Esophagus muscularis mucosa (tissue), 4 donors: Measurements from ENCODE around the gene SLC25A33. TPM values are rescaled to one million over a fixed set of nuclear protein-coding genes. Genes with fewer than 3 reads are reported as not detected.

Source experiments
- DNase-seq: peaks from one replicate; pipeline ENCODE4 v3.0.0-alpha.2; 2017; ENCODE audit errors: extremely low spot score
- H3K27ac ChIP-seq, 4 donors: fragments of 200-600 bp; sonication (generic); replicated peaks in 1 of 4; 1 replicate in 3 of 4; 2 replicates in 1 of 4; pipeline ENCODE4 v1.5.1; 2016 to 2019; ENCODE audit warnings: mild to moderate bottlenecking in 1 of 4
- H3K27me3 ChIP-seq, 4 donors: fragments of 200-600 bp; sonication (generic); one replicate each; pipeline versions ENCODE4 v1.5.1 to v1.6.0; 2016 to 2019
- H3K36me3 ChIP-seq, 4 donors: fragments of 200-600 bp; sonication (generic); one replicate each; pipeline ENCODE4 v1.5.1; 2016 to 2019
- H3K4me1 ChIP-seq, 4 donors: fragments of 200-600 bp; sonication (generic); one replicate each; pipeline ENCODE4 v1.5.1; 2016 to 2019
- H3K4me3 ChIP-seq, 4 donors: fragments of 200-600 bp; sonication (generic); 1 replicate in 2 of 4; 2 replicates in 2 of 4; pipeline ENCODE4 v1.5.1; 2016 to 2019; ENCODE audit warnings: mild to moderate bottlenecking in 4 of 4, moderate library complexity in 1 of 4
- H3K9me3 ChIP-seq, 4 donors: fragments of 200-600 bp; sonication (generic); 1 replicate in 3 of 4; 2 replicates in 1 of 4; pipeline ENCODE4 v1.5.1; 2016 to 2019
- EP300 ChIP-seq: sonication (generic); formaldehyde crosslinking; IDR thresholded peaks from one replicate; pipeline ENCODE4 v1.6.1; 2017; ENCODE audit warnings: antibody characterized with exemption
- POLR2A ChIP-seq: fragments of 450-650 bp; IDR thresholded peaks from one replicate; pipeline ENCODE4 v1.6.1; 2017; ENCODE audit warnings: antibody characterized with exemption, moderate library complexity, mild to moderate bottlenecking, low read depth
- POLR2AphosphoS5 ChIP-seq, 2 donors: sonication (generic); formaldehyde crosslinking; IDR thresholded peaks; one replicate each; pipeline ENCODE4 v1.6.1; 2017; ENCODE audit warnings: antibody characterized with exemption in 2 of 2
- WGBS: methylation state at CpG from one replicate; pipeline ENCODE4 v1.1.5; 2018; 5-methylcytosine and 5-hydroxymethylcytosine counted together
- intact Hi-C: fragments of 100-400 bp; cut with DNase I; formaldehyde crosslinking; loops from one replicate; pipeline ENCODE4 v1.15.1; 2023
- total RNA-seq, 4 donors: library from RNA; depleted of rRNA; stranded (reverse); fragments of >200 nt; gene quantifications; one replicate each; pipeline versions ENCODE4 v1.1.0 to v1.2.1, GENCODE V29; 2016
- TF ChIP-seq, protein P1 (sequence below), 3 experiments: fragments of 200-600 bp in 2 of 3; fragments of 450-650 bp in 1 of 3; sonication (generic) in 2 of 3; IDR thresholded peaks; one replicate each; pipeline ENCODE4 v1.5.1; 2017 to 2019; ENCODE audit warnings: antibody characterized with exemption in 3 of 3, mild to moderate bottlenecking in 2 of 3, moderate library complexity in 1 of 3

SLC25A33 gene
- total RNA-seq, 4 donors from 2014 or later, result 5.1 to 15.6 (median 8.9) TPM

DNA sequence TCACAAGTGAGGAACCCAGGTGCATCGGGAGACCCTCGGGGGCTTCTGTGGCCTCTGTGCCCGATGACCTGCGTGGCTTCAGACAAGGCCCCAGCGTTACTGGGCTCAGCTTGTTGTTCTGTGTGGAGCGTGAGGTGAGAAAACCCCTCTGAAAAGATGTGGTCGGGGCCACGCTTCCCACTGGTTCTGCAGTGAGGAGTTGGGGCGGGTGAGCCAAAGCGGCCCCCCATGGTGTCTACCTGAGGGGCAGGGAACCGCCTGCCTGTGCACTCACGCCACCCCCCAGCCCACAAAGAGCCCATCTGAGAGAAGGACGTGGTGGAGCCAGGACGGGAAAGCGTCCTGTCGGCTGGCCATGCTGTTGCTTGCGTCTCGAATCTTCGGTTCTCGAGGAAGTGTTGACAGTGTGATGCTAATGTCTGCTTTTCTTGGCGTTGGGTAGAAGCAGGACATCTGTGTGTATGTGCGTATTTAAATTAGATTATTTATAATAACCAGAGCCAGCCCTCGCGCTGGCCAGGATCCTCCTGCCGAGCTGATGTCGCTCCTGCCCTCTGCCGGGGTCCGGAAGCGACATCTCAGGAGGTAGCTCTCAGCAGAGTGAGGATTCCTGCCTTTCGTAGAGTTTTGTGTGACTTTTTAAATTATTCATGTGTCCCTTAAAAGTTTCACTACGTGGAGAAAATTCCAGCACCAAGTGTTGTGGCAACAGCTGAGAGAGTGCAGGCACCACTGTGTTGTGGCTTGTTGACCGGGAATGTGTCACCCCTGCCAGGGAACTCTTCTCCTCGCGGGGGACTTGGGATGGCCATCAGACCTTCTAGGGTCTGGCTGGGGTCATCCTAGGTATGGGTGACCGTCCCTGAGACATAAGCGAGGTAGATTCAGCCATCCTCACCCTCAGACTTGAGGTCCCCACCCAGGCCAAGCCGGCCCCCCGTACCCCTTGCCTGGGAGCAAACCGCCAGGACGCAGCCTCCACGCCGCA, 64.8 kb downstream of the SLC25A33 start:
- TF ChIP-seq, protein P1, sequence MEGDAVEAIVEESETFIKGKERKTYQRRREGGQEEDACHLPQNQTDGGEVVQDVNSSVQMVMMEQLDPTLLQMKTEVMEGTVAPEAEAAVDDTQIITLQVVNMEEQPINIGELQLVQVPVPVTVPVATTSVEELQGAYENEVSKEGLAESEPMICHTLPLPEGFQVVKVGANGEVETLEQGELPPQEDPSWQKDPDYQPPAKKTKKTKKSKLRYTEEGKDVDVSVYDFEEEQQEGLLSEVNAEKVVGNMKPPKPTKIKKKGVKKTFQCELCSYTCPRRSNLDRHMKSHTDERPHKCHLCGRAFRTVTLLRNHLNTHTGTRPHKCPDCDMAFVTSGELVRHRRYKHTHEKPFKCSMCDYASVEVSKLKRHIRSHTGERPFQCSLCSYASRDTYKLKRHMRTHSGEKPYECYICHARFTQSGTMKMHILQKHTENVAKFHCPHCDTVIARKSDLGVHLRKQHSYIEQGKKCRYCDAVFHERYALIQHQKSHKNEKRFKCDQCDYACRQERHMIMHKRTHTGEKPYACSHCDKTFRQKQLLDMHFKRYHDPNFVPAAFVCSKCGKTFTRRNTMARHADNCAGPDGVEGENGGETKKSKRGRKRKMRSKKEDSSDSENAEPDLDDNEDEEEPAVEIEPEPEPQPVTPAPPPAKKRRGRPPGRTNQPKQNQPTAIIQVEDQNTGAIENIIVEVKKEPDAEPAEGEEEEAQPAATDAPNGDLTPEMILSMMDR (IDR thresholded peaks at IDR 0.05), result no peak
- TF ChIP-seq POLR2A (no peak), POLR2AphosphoS5 (IDR thresholded peaks at IDR 0.05) (no peak), EP300 (no peak)
- Histone ChIP-seq H3K36me3 (peaks cover 15 to 93% (median 77%) of the 10 kb centered on the region in 4 donors), H3K4me3 (no peak overlapping the region), H3K4me1 (no peaks in the 10 kb centered on the region), H3K27me3 (no peaks in the 10 kb centered on the region), H3K9me3 (no peaks in the 10 kb centered on the region), H3K27ac (no peak overlapping the region)
- no peak for DNase-seq
- intact Hi-C loops, result no loop called here
- WGBS, result 93% methylated on average over 27 of the region's 42 CpGs

DNA sequence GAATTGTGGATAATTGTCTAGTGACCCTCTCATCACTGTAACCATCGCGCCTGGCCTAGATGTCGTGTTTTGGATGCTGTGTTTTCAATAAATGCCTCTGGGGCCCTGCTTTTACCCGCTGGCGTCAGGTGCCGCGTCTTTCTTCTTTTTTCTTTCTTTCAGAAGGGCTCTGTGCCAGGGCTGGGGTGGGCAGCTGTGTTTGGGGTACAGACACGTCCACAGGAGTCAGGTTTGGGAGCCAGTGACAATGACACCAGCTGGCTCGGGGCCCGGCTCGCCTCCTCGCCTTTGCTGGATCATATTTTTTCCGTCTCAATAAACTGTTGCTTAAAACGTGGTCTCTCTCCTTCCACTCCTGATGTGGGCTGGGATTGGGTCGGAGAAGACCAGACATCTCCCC, 65.6 kb downstream of the SLC25A33 start:
- no peak for TF ChIP-seq POLR2A
- no peak for TF ChIP-seq EP300
- TF ChIP-seq, protein P1 (IDR thresholded peaks at IDR 0.05), result no peak
- TF ChIP-seq POLR2AphosphoS5 (IDR thresholded peaks at IDR 0.05), result no peak
- Histone ChIP-seq H3K27me3 (no peaks in the 10 kb centered on the region), H3K9me3 (no peaks in the 10 kb centered on the region), H3K27ac (no peak overlapping the region), H3K4me1 (no peaks in the 10 kb centered on the region), H3K4me3 (no peak overlapping the region), H3K36me3 (peaks cover 15 to 93% (median 77%) of the 10 kb centered on the region in 4 donors)
- 87% methylated on average over 15 of the region's 15 CpGs for WGBS
- no peak for DNase-seq
- intact Hi-C loops, result no loop called here

DNA sequence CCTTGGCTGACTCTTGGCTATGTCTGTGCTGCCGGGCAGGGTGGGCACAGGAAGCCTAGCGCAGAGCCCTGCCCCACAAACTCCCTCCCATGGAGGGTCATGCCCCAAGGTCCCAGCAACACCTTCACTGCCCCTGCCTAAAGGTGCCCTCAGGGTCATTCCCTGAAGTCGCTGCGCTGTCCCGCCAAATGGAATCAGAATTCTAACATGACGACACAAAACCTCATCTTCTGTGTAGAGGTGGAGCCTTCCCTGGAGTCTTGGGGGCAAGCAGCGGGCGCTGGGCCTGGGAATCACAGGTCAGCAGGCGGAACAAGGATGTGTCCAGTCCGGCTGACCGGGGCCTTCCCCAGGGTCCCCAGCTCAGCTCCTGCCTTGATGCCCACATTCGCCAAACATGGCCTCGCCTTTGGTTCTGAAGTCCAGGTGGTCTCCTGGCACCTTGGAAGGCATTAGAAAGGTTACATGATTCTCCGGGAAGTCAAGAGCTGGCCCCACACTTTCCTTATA, 66.7 kb downstream of the SLC25A33 start:
- peaks cover 18 to 93% (median 77%) of the 10 kb centered on the region in 4 donors for H3K36me3 ChIP-seq
- no peaks in the 10 kb centered on the region for H3K27me3 ChIP-seq
- H3K27ac ChIP-seq, result no peak overlapping the region
- no peak overlapping the region for H3K4me3 ChIP-seq
- intact Hi-C loops, result no loop called here
- no peaks in the 10 kb centered on the region for H3K9me3 ChIP-seq
- 100% methylated on average over 6 of the region's 14 CpGs for WGBS
- no peaks in the 10 kb centered on the region for H3K4me1 ChIP-seq
- DNase-seq, result no peak
- no peak for TF ChIP-seq POLR2A
- TF ChIP-seq EP300, result no peak

DNA sequence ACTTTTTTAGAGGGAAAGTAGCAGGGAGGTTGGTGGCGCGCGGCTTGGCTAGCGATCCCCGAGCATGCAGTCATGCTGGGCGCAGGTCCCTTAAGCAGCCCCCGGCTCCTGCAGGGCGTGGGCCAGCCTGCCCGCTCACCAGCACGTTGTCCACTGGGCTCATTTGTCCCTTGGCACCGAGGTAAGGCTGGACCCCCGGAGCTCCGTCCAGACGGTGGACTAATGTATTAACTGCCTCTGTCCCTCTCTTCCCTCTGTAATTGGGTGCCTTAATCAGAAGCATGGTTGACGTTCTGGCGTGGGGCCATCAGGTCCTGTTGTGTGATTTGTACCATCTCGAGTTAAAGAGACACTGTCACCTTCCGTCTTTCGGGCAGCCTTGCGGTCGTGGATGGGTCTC, 67.2 kb downstream of the SLC25A33 start:
- intact Hi-C loops, result no loop called here
- H3K36me3 ChIP-seq, result peaks cover 16 to 93% (median 77%) of the 10 kb centered on the region in 4 donors
- TF ChIP-seq, protein P1 (IDR thresholded peaks at IDR 0.05), result no peak
- no peak for TF ChIP-seq POLR2AphosphoS5 (IDR thresholded peaks at IDR 0.05)
- no peak for TF ChIP-seq POLR2A
- no peak for TF ChIP-seq EP300
- DNase-seq, result no peak
- no peak overlapping the region for H3K27ac ChIP-seq
- no peaks in the 10 kb centered on the region for H3K4me1 ChIP-seq
- 92% methylated on average over 15 of the region's 21 CpGs for WGBS
- H3K4me3 ChIP-seq, result no peak overlapping the region
- no peaks in the 10 kb centered on the region for H3K9me3 ChIP-seq
- H3K27me3 ChIP-seq, result no peaks in the 10 kb centered on the region

DNA sequence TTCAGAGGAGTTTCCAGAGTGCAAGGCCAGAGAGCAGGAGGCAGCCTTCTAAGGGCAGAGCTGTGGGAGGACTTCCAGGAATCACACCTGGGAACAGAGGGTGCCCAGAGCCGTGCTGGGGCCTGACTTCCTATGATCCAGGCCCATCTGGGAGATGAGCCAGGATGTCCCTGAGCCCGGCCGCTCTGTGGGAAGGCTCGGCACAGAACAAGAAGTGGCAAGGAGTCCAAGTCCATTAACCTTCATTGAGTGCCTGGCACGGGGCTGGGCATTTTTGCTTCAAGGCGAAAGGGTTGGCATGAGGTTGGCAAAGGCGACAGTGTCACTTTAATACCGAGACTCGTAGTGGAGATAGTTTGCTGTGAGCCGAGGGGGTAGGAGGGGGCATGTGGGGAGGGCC, 67.7 kb downstream of the SLC25A33 start:
- no peak for DNase-seq
- Histone ChIP-seq H3K4me1 (no peaks in the 10 kb centered on the region), H3K9me3 (no peaks in the 10 kb centered on the region), H3K27me3 (no peaks in the 10 kb centered on the region), H3K4me3 (no peak overlapping the region), H3K36me3 (peaks cover 16 to 93% (median 77%) of the 10 kb centered on the region in 4 donors), H3K27ac (no peak overlapping the region)
- TF ChIP-seq POLR2AphosphoS5 (IDR thresholded peaks at IDR 0.05) (no peak), EP300 (no peak), POLR2A (no peak)
- TF ChIP-seq, protein P1 (IDR thresholded peaks at IDR 0.05), result no peak
- intact Hi-C loops, result no loop called here
- whole genome bisulfite sequencing, result 91% methylated on average over 5 of the region's 10 CpGs
